Stromal cell of bone marrow (primary cell): ENCODE results near the gene GALT.

Source experiments
- DNase-seq: peaks from one replicate; pipeline ENCODE4 v3.0.0-alpha.2; 2012; ENCODE audit warnings: low read depth

The GALT gene

GRCh38 chr9:34646211-34647083 lies at the start of gene GALT:
Gene GALT, plus strand, starts transcription at chr9:34646675. Its CDS starts 30 bp downstream, at chr9:34646705.
- DNase-seq, result peak; percentile 67

GRCh38 chr9:34599546-34599945 lies 46.9 kb upstream of the GALT start:
- DNase-seq, result no peak

- no peak for DNase-seq
Observed at GRCh38 chr9:34600908-34601307, 45.6 kb upstream of the GALT start.

GRCh38 chr9:34601937-34602573 lies 44.4 kb upstream of the GALT start:
- DNase-seq, result no peak

- no peak for DNase-seq
Observed at GRCh38 chr9:34603610-34604231, 42.8 kb upstream of the GALT start.

GRCh38 chr9:34606190-34606589 lies 40.3 kb upstream of the GALT start:
- no peak for DNase-seq

- DNase-seq, result no peak
Observed at GRCh38 chr9:34606905-34607304, 39.6 kb upstream of the GALT start.

GRCh38 chr9:34607331-34607730 lies 39.1 kb upstream of the GALT start:
- DNase-seq, result no peak

GRCh38 chr9:34610434-34611206 lies 35.9 kb upstream of the GALT start:
- no peak for DNase-seq

- DNase-seq, result no peak
Observed at GRCh38 chr9:34611251-34611810, 35.1 kb upstream of the GALT start.

GRCh38 chr9:34611811-34612787 lies 34.4 kb upstream of the GALT start, which contains the start of gene RPP25L:
Gene RPP25L, minus strand, starts transcription at chr9:34612097. Its CDS starts 801 bp downstream, at chr9:34611296.
- DNase-seq, result peak; percentile 71

- DNase-seq, result peak; percentile 50
Observed at GRCh38 chr9:34612788-34613390, 33.6 kb upstream of the GALT start.

GRCh38 chr9:34615132-34615531 lies 31.3 kb upstream of the GALT start:
- DNase-seq, result no peak

- DNase-seq, result peak; percentile 96
Observed at GRCh38 chr9:34620061-34620994, 26.1 kb upstream of the GALT start, which contains the start of gene DCTN3. Gene DCTN3, minus strand, starts transcription at chr9:34620495. Its CDS starts 31 bp downstream, at chr9:34620464.

GRCh38 chr9:34623374-34624235 lies 22.9 kb upstream of the GALT start:
- no peak for DNase-seq

- DNase-seq, result no peak
Observed at GRCh38 chr9:34624475-34625185, 21.8 kb upstream of the GALT start.

GRCh38 chr9:34625186-34625486 lies 21.3 kb upstream of the GALT start:
- no peak for DNase-seq
